Panc1 (cell line): Measurements from ENCODE around the gene SIL1. TPM values are rescaled to one million over a fixed set of nuclear protein-coding genes. Genes with fewer than 3 reads are reported as not detected.
A peak's percentile ranks its signal among the peaks of the same experiment; 100 is the strongest.

Source experiments
- ATAC-seq: fragments of 200-7000 bp; cut with Tn5 transposase; 2 replicates; pipeline ENCODE4 v1.9.1; 2020; ENCODE audit warnings: mild to moderate bottlenecking, moderate library complexity
- BruUV-seq: library from RNA; stranded (reverse); fragments of 400-500 nt; replicated peaks from 2 replicates; lab custom pipeline; 2021; lab: Mats Ljungman, UMichigan
- CTCF ChIA-PET: fragments of 300-600 bp; sonication (Branson Sonifier 250); formaldehyde crosslinking; loops from one replicate; lab custom pipeline; 2022; ENCODE audit warnings: antibody characterized with exemption; lab: Charles Lee
- POLR2A ChIA-PET: fragments of 300-600 bp; sonication (Branson Sonifier 250); formaldehyde crosslinking; loops from one replicate; lab custom pipeline; 2022; ENCODE audit warnings: antibody characterized with exemption; lab: Charles Lee
- DNase-seq: peaks from one replicate; pipeline ENCODE4 v3.0.0-alpha.2; 2010; ENCODE audit warnings: low read depth, low spot score
- H3K27ac ChIP-seq: 2 replicates; pipeline ENCODE4 v1.5.1; 2011; ENCODE audit warnings: mild to moderate bottlenecking, low read length, inconsistent platforms
- H3K27me3 ChIP-seq: fragments of 200-500 bp; sonication (Bioruptor generic); 2 replicates; pipeline ENCODE4 v1.6.0; 2014; ENCODE audit warnings: low read length, inconsistent platforms; ENCODE audit not compliant: control insufficient read depth, insufficient read depth
- H3K36me3 ChIP-seq: fragments of 200-500 bp; sonication (Bioruptor generic); 2 replicates; pipeline ENCODE4 v1.5.1; 2014; ENCODE audit warnings: inconsistent platforms, mild to moderate bottlenecking, low read length, moderate library complexity; ENCODE audit not compliant: control insufficient read depth, insufficient read depth
- H3K4me1 ChIP-seq: 2 replicates; pipeline ENCODE4 v1.5.1; 2011; ENCODE audit warnings: inconsistent platforms, mild to moderate bottlenecking, low read length, moderate library complexity; ENCODE audit not compliant: control insufficient read depth, insufficient read depth
- H3K4me3 ChIP-seq, 2 experiments: 2 replicates each; pipeline ENCODE4 v1.5.1; 2011 to 2012; ENCODE audit warnings: low read depth in 2 of 2, low read length in 2 of 2, mild to moderate bottlenecking in 2 of 2, inconsistent platforms in 1 of 2, moderate library complexity in 1 of 2
- H3K9me3 ChIP-seq: fragments of 200-500 bp; sonication (Bioruptor generic); 2 replicates; pipeline ENCODE4 v1.5.1; 2014; ENCODE audit warnings: low read depth, mild to moderate bottlenecking, inconsistent platforms, low read length, moderate library complexity; ENCODE audit not compliant: control insufficient read depth, insufficient read depth
- POLR2AphosphoS5 ChIP-seq: IDR thresholded peaks from 2 replicates; pipeline ENCODE4 v1.6.1; 2012; ENCODE audit warnings: mild to moderate bottlenecking, low read depth, low read length, moderate library complexity
- REST ChIP-seq, 2 experiments: IDR thresholded peaks; 2 replicates each; pipeline ENCODE4 v1.6.1; 2011 to 2012; ENCODE audit warnings: low read depth in 2 of 2, control low read depth in 1 of 2, low read length in 1 of 2, mild to moderate bottlenecking in 1 of 2, moderate library complexity in 1 of 2; ENCODE audit not compliant: insufficient read depth in 1 of 2
- SIN3A ChIP-seq: IDR thresholded peaks from 2 replicates; pipeline ENCODE4 v1.6.1; 2012; ENCODE audit warnings: low read depth, mild to moderate bottlenecking, low read length, moderate library complexity, borderline replicate concordance; ENCODE audit not compliant: insufficient read depth
- TCF7L2 ChIP-seq: IDR thresholded peaks from 2 replicates; pipeline ENCODE4 v1.6.1; 2011; ENCODE audit warnings: mild to moderate bottlenecking, low read depth, low read length, inconsistent platforms
- in situ Hi-C: cut with HindIII; loops from 2 replicates; pipeline ENCODE4 v1.10.0; 2016; ENCODE audit warnings: low sequenced_read_pairs, low pct_unique_long_range_greater_than_20kb
- intact Hi-C: fragments of 100-400 bp; cut with micrococcal nuclease; formaldehyde crosslinking; loops from one replicate; pipeline ENCODE4 v1.10.0; 2022; ENCODE audit not compliant: unreplicated experiment
- total RNA-seq: library from RNA; stranded (reverse); gene quantifications from one replicate; pipeline ENCODE4 v1.2.1, GENCODE V29; 2021; ENCODE audit not compliant: unreplicated experiment
- TF ChIP-seq, protein P1 (sequence below): fragments of 450-650 bp; IDR thresholded peaks from 2 replicates; pipeline ENCODE4 v1.5.1; 2017; ENCODE audit warnings: mild to moderate bottlenecking

SIL1 gene
- total RNA-seq, 1 experiment from 2014 or later = 35.4 TPM

DNA sequence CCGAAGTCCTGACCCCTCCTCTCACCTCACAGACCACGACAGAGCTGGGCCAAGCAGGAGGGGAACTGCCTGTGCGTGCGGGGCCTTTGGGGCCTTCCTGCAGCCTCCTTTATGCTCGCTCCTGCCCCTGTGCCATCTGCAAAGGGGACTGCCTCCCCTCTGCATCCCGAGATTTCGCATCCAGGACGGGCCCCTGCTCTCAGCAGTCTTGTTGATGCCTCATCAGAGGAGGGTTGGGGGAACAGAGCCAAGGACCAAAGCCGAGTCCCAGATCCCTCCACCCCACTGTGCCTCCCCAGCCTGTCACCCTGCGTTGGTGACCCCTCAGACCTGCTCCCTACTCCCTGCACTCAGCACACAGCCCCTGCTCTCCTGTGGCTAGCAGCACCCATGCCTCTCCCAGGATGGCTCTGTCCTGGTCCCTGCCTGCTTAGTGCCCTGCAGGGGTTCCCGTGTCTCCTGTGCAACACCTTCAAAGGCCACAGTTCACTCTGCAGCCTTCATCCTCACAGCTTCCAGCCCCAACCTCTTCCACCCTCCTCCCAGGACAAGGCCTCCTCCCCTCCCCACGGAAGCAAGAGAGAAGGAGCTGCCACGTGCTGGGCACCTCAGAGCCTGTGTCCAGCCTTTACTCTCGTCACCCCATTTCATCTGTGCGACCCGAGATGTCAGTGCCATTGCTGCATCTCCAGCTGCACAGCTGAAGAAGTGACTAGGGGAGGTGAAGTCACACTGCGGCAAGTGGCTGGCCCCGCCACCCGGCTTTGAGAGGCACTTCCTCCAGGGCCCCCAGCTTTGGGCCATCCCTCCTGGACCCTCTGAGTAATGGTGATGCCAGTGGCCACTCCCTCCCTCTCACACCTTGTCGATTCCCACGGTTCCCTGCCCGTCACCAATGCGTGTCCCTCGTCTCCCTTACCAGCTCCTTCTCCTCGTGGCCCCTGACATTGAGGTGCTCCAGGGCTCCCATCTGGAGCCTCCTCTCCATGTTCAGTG is 260.5 kb downstream of the SIL1 start:
- H3K4me1 ChIP-seq = no peaks in the 10 kb centered on the region
- H3K27ac ChIP-seq = no peak overlapping the region
- in situ Hi-C loops = no loop called here
- peak; percentile 43 for ATAC-seq
- H3K4me3 ChIP-seq = no peak overlapping the region
- TF ChIP-seq TCF7L2 (no peak), REST (IDR thresholded peaks at IDR 0.05; ENCODE audit: insufficient read depth in 1 of 2, low read depth in 2 of 2, low read length in 1 of 2) (no peak), POLR2AphosphoS5 (no peak; the same call in 1 of the 2 replicates)
- TF ChIP-seq, protein P1, sequence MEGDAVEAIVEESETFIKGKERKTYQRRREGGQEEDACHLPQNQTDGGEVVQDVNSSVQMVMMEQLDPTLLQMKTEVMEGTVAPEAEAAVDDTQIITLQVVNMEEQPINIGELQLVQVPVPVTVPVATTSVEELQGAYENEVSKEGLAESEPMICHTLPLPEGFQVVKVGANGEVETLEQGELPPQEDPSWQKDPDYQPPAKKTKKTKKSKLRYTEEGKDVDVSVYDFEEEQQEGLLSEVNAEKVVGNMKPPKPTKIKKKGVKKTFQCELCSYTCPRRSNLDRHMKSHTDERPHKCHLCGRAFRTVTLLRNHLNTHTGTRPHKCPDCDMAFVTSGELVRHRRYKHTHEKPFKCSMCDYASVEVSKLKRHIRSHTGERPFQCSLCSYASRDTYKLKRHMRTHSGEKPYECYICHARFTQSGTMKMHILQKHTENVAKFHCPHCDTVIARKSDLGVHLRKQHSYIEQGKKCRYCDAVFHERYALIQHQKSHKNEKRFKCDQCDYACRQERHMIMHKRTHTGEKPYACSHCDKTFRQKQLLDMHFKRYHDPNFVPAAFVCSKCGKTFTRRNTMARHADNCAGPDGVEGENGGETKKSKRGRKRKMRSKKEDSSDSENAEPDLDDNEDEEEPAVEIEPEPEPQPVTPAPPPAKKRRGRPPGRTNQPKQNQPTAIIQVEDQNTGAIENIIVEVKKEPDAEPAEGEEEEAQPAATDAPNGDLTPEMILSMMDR = no peak
- no TSS peak for BruUV-seq
- intact Hi-C loops = loop anchor here (10.0 kb wide), 1 partner anchor 327 kb away; no protein-coding TSS in a partner anchor
- POLR2A ChIA-PET = no interaction called here
- DNase-seq = no peak
- CTCF ChIA-PET = no interaction called here
- no peaks in the 10 kb centered on the region for H3K9me3 ChIP-seq
- H3K27me3 ChIP-seq = no peaks in the 10 kb centered on the region
- peaks cover 3% of the 10 kb centered on the region; the same call in 1 of the 2 replicates for H3K36me3 ChIP-seq

DNA sequence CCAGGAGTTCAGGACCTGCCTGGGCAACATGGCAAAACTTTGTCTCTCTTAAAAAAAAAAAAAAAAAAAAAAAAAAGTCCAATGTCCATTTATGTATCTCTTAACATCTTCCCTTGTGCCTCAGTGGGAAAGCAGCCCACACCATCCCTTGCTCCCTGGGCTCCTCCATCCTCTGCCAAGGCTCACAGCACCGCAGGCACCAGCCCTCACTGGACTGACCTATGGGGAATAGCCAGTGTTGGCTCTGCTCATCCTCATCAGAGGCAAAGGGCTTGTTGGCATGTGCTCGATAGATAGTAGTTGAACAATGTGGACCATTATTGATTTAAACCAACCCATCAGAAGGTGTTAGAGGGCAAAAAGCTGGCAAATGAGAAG is 261.2 kb downstream of the SIL1 start:
- ChIA-PET POLR2A (no interaction called here), CTCF (no interaction called here)
- peaks cover 6% of the 10 kb centered on the region for H3K36me3 ChIP-seq
- DNase-seq (no peak), ATAC-seq (peak; percentile 33; the same call in 1 of the 2 replicates)
- H3K9me3 ChIP-seq = no peaks in the 10 kb centered on the region
- H3K27me3 ChIP-seq = no peaks in the 10 kb centered on the region
- in situ Hi-C loops = no loop called here
- H3K27ac ChIP-seq = no peak overlapping the region
- H3K4me1 ChIP-seq = no peaks in the 10 kb centered on the region
- intact Hi-C loops = loop anchor here (10.0 kb wide), 1 partner anchor 328 kb away; no protein-coding TSS in a partner anchor
- no peak overlapping the region for H3K4me3 ChIP-seq
- BruUV-seq = no TSS peak
- no peak for TF ChIP-seq POLR2AphosphoS5
- TF ChIP-seq, protein P1 = no peak
- TF ChIP-seq REST (IDR thresholded peaks at IDR 0.05; ENCODE audit: insufficient read depth in 1 of 2, low read depth in 2 of 2, low read length in 1 of 2) = no peak
- no peak for TF ChIP-seq TCF7L2
- no peak for TF ChIP-seq SIN3A
